ENCODE data around the gene SDHA. TPM values are rescaled to one million over a fixed set of nuclear protein-coding genes. Genes with fewer than 3 reads are reported as not detected.
"Not testable (repeated sequence)": the region's sequence is repeated elsewhere in the genome, so short reads cannot be mapped to it uniquely, and the experiment has no call there.

SDHA gene
- 100 to 1,000 TPM; 155 to 471 (median 250) TPM for total RNA-seq

GRCh38 chr5:217494-218456, at the start of gene SDHA, which contains the start of gene CCDC127:
SDHA (plus strand) TSS chr5:218320; CDS start chr5:218356, 36 bp downstream.
CCDC127 (minus strand) TSS chr5:218153; CDS start chr5:216849, 1,304 bp downstream.
- H3K27me3 ChIP-seq; intact Hi-C loops (cut with DNase I; ENCODE audit: low total_unique reads); in situ Hi-C loops (cut with MboI; ENCODE audit: low pct_ligation_motif_present in 1 of 4, low pct_unique_long_range_greater_than_20kb in 1 of 4, low sequenced_read_pairs in 3 of 4); H3K36me3 ChIP-seq; H3K9me3 ChIP-seq: not testable (repeated sequence)
- H3K27ac ChIP-seq = peak within 1 kb of the TSS; percentile 91 to 97 (median 96)
- H3K4me3 ChIP-seq = peak within 1 kb of the TSS; percentile 89 to 99 (median 97)
- 0 to 2% methylated on average over 3 to 29 of the region's 75 CpGs for WGBS, 2 donors (ENCODE audit: low coverage in 1 of 2)
- TF ChIP-seq POLR2A (IDR thresholded peaks at IDR 0.05) (peak; percentile 86), CTCF (IDR thresholded peaks at IDR 0.05) (peak in 1 of 5 experiments; percentile 10), POLR2AphosphoS5 (IDR thresholded peaks at IDR 0.05) (peak; percentile 96 to 97 (median 97))
- peak; percentile 98 for DNase-seq
- H3K4me1 ChIP-seq = peaks cover 0 to 48% (median 14%) of the 10 kb centered on the region in 4 donors

DNA sequence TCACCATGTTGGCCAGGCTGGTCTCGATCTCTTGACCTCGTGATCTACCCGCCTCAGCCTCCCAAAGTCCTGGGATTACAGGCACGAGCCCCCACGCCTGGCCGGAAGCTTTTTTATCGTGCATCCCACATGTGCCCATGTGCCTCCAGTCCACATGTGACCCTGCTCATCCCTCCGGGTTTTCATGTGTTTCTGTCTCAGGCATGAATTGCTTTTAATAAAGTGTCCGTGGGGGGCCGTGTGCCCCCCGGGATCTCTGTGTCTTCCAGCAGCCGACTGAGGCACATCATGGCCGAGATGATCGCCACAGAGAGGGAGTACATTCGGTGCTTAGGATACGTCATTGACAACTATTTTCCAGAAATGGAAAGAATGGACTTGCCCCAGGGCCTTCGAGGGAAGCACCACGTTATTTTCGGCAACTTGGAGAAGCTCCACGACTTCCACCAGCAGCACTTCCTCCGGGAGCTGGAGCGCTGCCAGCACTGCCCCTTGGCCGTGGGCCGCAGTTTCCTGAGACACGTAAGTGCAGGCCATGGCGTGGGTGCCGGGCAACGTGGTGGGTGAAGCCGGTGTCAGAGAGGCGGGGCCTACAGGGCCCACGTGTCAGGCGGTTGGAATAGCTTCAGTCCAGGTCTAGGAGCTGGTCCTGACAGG, 48.9 kb upstream of the SDHA start:
- Histone ChIP-seq H3K27ac (no peak overlapping the region), H3K9me3 (no peaks in the 10 kb centered on the region), H3K36me3 (no peaks in the 10 kb centered on the region), H3K27me3 (no peaks in the 10 kb centered on the region), H3K4me1 (no peaks in the 10 kb centered on the region), H3K4me3 (no peak overlapping the region)
- in situ Hi-C loops (cut with MboI; ENCODE audit: low pct_ligation_motif_present in 1 of 4, low pct_unique_long_range_greater_than_20kb in 1 of 4, low sequenced_read_pairs in 3 of 4) (no loop called here), intact Hi-C loops (cut with DNase I; ENCODE audit: low total_unique reads) (no loop called here)
- DNase-seq = no peak
- 43 to 82% methylated on average over 3 to 29 of the region's 32 CpGs for WGBS, 2 donors (ENCODE audit: low coverage in 1 of 2)
- TF ChIP-seq POLR2A (IDR thresholded peaks at IDR 0.05) (no peak), CTCF (IDR thresholded peaks at IDR 0.05) (no peak), POLR2AphosphoS5 (IDR thresholded peaks at IDR 0.05) (no peak), EP300 (IDR thresholded peaks at IDR 0.05; ENCODE audit: low read depth) (no peak)

DNA sequence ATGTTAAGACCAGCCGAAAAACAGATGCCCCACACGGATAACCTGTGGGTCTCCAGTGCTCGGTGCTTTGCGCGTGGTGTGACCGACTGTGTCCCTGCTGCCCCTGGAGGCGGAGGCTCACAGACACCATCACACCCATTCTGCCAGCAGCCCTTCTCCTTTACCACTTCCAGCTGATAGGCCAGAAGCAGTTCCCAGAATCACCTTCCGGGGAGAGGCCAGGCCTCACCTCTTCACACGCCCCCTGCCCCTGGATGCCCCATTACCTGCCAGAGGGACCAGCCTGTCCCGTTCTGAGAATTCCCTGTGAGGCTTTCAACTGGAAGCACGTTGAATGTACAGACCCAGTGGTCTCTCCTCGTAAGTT, 48.4 kb upstream of the SDHA start:
- Histone ChIP-seq H3K27ac (no peak overlapping the region), H3K4me3 (no peak overlapping the region), H3K27me3 (no peaks in the 10 kb centered on the region), H3K36me3 (no peaks in the 10 kb centered on the region), H3K9me3 (no peaks in the 10 kb centered on the region), H3K4me1 (no peaks in the 10 kb centered on the region)
- WGBS, 2 donors (ENCODE audit: low coverage in 1 of 2) = 91% methylated on average over 12 of the region's 12 CpGs; no CpG with 5 or more reads in 1 of the 2 donors
- intact Hi-C loops (cut with DNase I; ENCODE audit: low total_unique reads) (no loop called here), in situ Hi-C loops (cut with MboI; ENCODE audit: low pct_ligation_motif_present in 1 of 4, low pct_unique_long_range_greater_than_20kb in 1 of 4, low sequenced_read_pairs in 3 of 4) (no loop called here)
- no peak for DNase-seq
- TF ChIP-seq POLR2AphosphoS5 (IDR thresholded peaks at IDR 0.05) (no peak), CTCF (IDR thresholded peaks at IDR 0.05) (no peak), POLR2A (IDR thresholded peaks at IDR 0.05) (no peak), EP300 (IDR thresholded peaks at IDR 0.05; ENCODE audit: low read depth) (no peak)
